Measurements from ENCODE around the gene TSPAN4.

The TSPAN4 gene

DNA sequence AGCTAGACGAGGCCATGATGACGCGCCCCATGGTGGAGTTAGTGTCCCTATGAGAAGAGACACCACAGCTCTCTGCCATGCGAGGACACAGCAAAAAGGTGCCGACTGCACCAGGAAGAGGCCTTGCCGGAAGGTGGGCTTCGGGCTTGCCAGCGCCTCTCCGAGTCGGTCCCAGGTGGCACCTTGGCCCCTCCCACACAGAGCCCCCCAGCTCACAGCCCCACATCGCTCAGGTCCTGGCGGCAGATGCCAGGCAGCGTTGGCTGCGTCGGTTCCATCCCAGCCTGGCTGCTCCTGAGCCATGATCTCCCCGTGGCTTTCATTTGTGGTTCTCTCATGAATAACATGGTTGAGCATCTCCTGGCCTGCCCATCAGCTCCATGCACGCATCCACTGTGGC is 43.9 kb downstream of the TSPAN4 start:
- H3K27ac ChIP-seq (ENCODE audit: low read length): no peak overlapping the region
- ATAC-seq (ENCODE audit: insufficient read depth, low read depth) (no peak), DNase-seq (no peak)
- H3K9me3 ChIP-seq (ENCODE audit: insufficient read depth, low read length, severe bottlenecking): no peaks in the 10 kb centered on the region
- no peaks in the 10 kb centered on the region for H3K27me3 ChIP-seq (ENCODE audit: insufficient read depth, low read length, poor library complexity)
- H2AFZ ChIP-seq (ENCODE audit: low read depth, low read length): no peak overlapping the region
- no peaks in the 10 kb centered on the region for H3K4me1 ChIP-seq (ENCODE audit: insufficient read depth, low read length)
- no peak overlapping the region for H3K9ac ChIP-seq (ENCODE audit: low read depth, low read length)
- no peaks in the 10 kb centered on the region for H3K79me2 ChIP-seq (ENCODE audit: insufficient read depth, low read length)
- no peak overlapping the region for H3K4me2 ChIP-seq (ENCODE audit: insufficient read depth, low read length)
- TF ChIP-seq CTCF (IDR thresholded peaks at IDR 0.05; ENCODE audit: borderline replicate concordance, extremely low read depth, low read length, poor library complexity, severe bottlenecking) (no peak), EZH2 (IDR thresholded peaks at IDR 0.05; ENCODE audit: borderline replicate concordance, low read depth, low read length, severe bottlenecking) (no peak)
- H4K20me1 ChIP-seq (ENCODE audit: insufficient read depth, low read length): peaks cover 54% of the 10 kb centered on the region
- H3K36me3 ChIP-seq (ENCODE audit: insufficient read depth, low read length): peaks cover 76% of the 10 kb centered on the region
- no peak overlapping the region for H3K4me3 ChIP-seq (ENCODE audit: low read depth in 1 of 2, low read length in 2 of 2)

GRCh38 chr11:887589-887988 is 44.9 kb downstream of the TSPAN4 start:
- no peaks in the 10 kb centered on the region for H3K27me3 ChIP-seq (ENCODE audit: insufficient read depth, low read length, poor library complexity)
- no peaks in the 10 kb centered on the region for H3K4me1 ChIP-seq (ENCODE audit: insufficient read depth, low read length)
- H3K36me3 ChIP-seq (ENCODE audit: insufficient read depth, low read length): peaks cover 75% of the 10 kb centered on the region
- no peak for TF ChIP-seq CTCF (IDR thresholded peaks at IDR 0.05; ENCODE audit: borderline replicate concordance, extremely low read depth, low read length, poor library complexity, severe bottlenecking)
- no peak for TF ChIP-seq EZH2 (IDR thresholded peaks at IDR 0.05; ENCODE audit: borderline replicate concordance, low read depth, low read length, severe bottlenecking)
- DNase-seq: no peak
- no peak overlapping the region for H3K27ac ChIP-seq (ENCODE audit: low read length)
- no peak overlapping the region for H3K4me2 ChIP-seq (ENCODE audit: insufficient read depth, low read length)
- no peak overlapping the region for H3K9ac ChIP-seq (ENCODE audit: low read depth, low read length)
- no peaks in the 10 kb centered on the region for H3K79me2 ChIP-seq (ENCODE audit: insufficient read depth, low read length)
- no peaks in the 10 kb centered on the region for H3K9me3 ChIP-seq (ENCODE audit: insufficient read depth, low read length, severe bottlenecking)
- peaks cover 59% of the 10 kb centered on the region for H4K20me1 ChIP-seq (ENCODE audit: insufficient read depth, low read length)
- H3K4me3 ChIP-seq (ENCODE audit: low read depth in 1 of 2, low read length in 2 of 2): no peak overlapping the region
- H2AFZ ChIP-seq (ENCODE audit: low read depth, low read length): no peak overlapping the region
- ATAC-seq (ENCODE audit: insufficient read depth, low read depth): no peak

DNA sequence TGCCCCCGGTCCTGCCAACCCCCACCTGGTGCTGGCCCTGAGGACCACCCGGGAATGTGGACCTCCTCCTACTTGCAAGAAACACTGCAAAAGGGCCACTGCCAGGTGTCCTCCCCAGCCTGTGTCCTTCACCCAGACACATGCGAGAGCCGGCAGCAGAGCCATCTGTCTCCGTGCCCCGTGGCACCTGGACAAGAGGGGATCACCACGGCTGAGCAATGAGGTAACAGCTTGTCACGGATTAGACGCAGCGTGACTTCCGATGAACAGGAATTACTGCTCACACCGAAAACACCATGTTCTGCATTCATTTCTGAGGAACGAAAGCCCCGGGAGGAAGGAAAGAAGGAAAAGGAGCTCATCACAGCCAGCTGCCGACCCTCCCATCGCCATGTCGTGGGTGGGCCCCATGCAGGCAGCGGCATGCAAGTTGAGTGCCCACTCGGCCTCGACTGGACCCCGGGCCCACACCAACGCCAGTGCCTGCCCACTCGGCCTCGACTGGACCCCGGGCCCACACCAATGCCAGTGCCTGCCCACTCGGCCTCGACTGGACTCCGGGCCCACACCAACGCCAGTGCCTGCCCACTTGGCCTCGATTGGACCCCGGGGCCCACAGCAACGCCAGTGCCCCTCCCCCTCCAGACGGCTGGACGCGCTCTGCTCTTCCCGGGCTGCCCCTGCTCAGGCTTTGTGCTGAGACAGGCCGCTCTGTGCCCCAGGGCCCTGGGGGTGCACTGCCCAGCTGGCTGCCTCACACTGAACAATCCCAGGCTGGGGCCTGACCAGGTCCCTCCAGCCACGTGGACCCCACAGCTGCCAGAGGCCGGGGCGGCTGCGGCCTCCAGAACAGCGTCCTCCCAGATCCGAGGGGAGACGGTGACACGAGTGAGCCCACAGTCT is 45.9 kb downstream of the TSPAN4 start:
- Histone ChIP-seq H3K4me1 (ENCODE audit: insufficient read depth, low read length) (no peaks in the 10 kb centered on the region), H3K4me2 (ENCODE audit: insufficient read depth, low read length) (no peak overlapping the region), H3K27ac (ENCODE audit: low read length) (no peak overlapping the region), H3K27me3 (ENCODE audit: insufficient read depth, low read length, poor library complexity) (no peaks in the 10 kb centered on the region), H3K79me2 (ENCODE audit: insufficient read depth, low read length) (no peaks in the 10 kb centered on the region), H4K20me1 (ENCODE audit: insufficient read depth, low read length) (peaks cover 57% of the 10 kb centered on the region), H3K9me3 (ENCODE audit: insufficient read depth, low read length, severe bottlenecking) (no peaks in the 10 kb centered on the region), H3K9ac (ENCODE audit: low read depth, low read length) (no peak overlapping the region), H3K36me3 (ENCODE audit: insufficient read depth, low read length) (peaks cover 73% of the 10 kb centered on the region), H3K4me3 (ENCODE audit: low read depth in 1 of 2, low read length in 2 of 2) (no peak overlapping the region), H2AFZ (ENCODE audit: low read depth, low read length) (no peak overlapping the region)
- no peak for ATAC-seq (ENCODE audit: insufficient read depth, low read depth)
- no peak for TF ChIP-seq EZH2 (IDR thresholded peaks at IDR 0.05; ENCODE audit: borderline replicate concordance, low read depth, low read length, severe bottlenecking)
- TF ChIP-seq CTCF (IDR thresholded peaks at IDR 0.05; ENCODE audit: borderline replicate concordance, extremely low read depth, low read length, poor library complexity, severe bottlenecking): no peak
- no peak for DNase-seq

All from DND-41 (cell line).